HEK293 (cell line): Measurements from ENCODE around the gene TMEM145.
A peak's percentile ranks its signal among the peaks of the same experiment; 100 is the strongest.

Experiments
- CTCF ChIA-PET: fragments of 350-600 bp; formaldehyde crosslinking; extraction: SDS; loops from one replicate; lab custom pipeline; 2021; ENCODE audit warnings: antibody characterized with exemption; lab: Yijun Ruan, JAX
- POLR2A ChIA-PET: fragments of 300-600 bp; formaldehyde crosslinking; extraction: SDS; loops from one replicate; lab custom pipeline; 2020; ENCODE audit warnings: antibody characterized with exemption, inconsistent platforms; lab: Yijun Ruan, JAX
- H3K27ac ChIP-seq: fragments of 200-500 bp; sonication (Bioruptor generic); 2 replicates; pipeline ENCODE4 v1.5.1; 2014; ENCODE audit warnings: low read depth, low read length, control low read depth, inconsistent platforms; ENCODE audit errors: extremely low read depth
- H3K36me3 ChIP-seq, 2 experiments: fragments of 200-500 bp in 1 of 2; sonication (Bioruptor generic) in 1 of 2; 1 replicate in 1 of 2; 2 replicates in 1 of 2; pipeline ENCODE4 v1.5.1; 2014 to 2017; ENCODE audit warnings: inconsistent platforms in 2 of 2, low read length in 2 of 2; ENCODE audit not compliant: control insufficient read depth in 2 of 2, insufficient read depth in 1 of 2
- H3K4me1 ChIP-seq: fragments of 200-500 bp; sonication (Bioruptor generic); 2 replicates; pipeline ENCODE4 v1.5.1; 2014; ENCODE audit warnings: mild to moderate bottlenecking, low read length, inconsistent platforms; ENCODE audit not compliant: control insufficient read depth, insufficient read depth
- H3K4me3 ChIP-seq: 2 replicates; pipeline ENCODE4 v1.5.1; 2011; ENCODE audit warnings: low read depth, mild to moderate bottlenecking, control low read depth, low read length, moderate library complexity
- H3K9me3 ChIP-seq: fragments of 200-500 bp; sonication (Bioruptor generic); 2 replicates; pipeline ENCODE4 v1.5.1; 2014; ENCODE audit warnings: low read depth, low read length, inconsistent platforms; ENCODE audit not compliant: control insufficient read depth, insufficient read depth
- EGR2 ChIP-seq: fragments of 450-650 bp; formaldehyde crosslinking; IDR thresholded peaks from 2 replicates; pipeline ENCODE4 v1.5.1; 2016; ENCODE audit warnings: low read depth, missing biosample characterization, missing genetic modification characterization
- FEZF1 ChIP-seq: fragments of 450-650 bp; formaldehyde crosslinking; IDR thresholded peaks from 2 replicates; pipeline ENCODE4 v1.5.1; 2016; ENCODE audit warnings: missing biosample characterization, missing genetic modification characterization
- GLIS1 ChIP-seq: fragments of 450-650 bp; formaldehyde crosslinking; IDR thresholded peaks from 2 replicates; pipeline ENCODE4 v1.5.1; 2016; ENCODE audit warnings: missing biosample characterization, missing genetic modification characterization
- GLIS2 ChIP-seq: fragments of 450-650 bp; formaldehyde crosslinking; IDR thresholded peaks from 2 replicates; pipeline ENCODE4 v1.5.1; 2016; ENCODE audit warnings: missing biosample characterization, missing genetic modification characterization
- HOXC10 ChIP-seq: sonication (generic); formaldehyde crosslinking; IDR thresholded peaks from 2 replicates; pipeline ENCODE4 v1.8.1; 2023; ENCODE audit warnings: mild to moderate bottlenecking, missing genetic modification reagents
- IKZF3 ChIP-seq: fragments of 450-650 bp; IDR thresholded peaks from 2 replicates; pipeline ENCODE4 v1.5.0; 2018; ENCODE audit warnings: missing biosample characterization, mild to moderate bottlenecking, missing genetic modification characterization, moderate library complexity
- KLF1 ChIP-seq: fragments of 450-650 bp; formaldehyde crosslinking; IDR thresholded peaks from 2 replicates; pipeline ENCODE4 v1.5.1; 2016; ENCODE audit warnings: missing biosample characterization, missing genetic modification characterization
- KLF7 ChIP-seq: fragments of 450-650 bp; formaldehyde crosslinking; IDR thresholded peaks from 2 replicates; pipeline ENCODE4 v1.5.1; 2016; ENCODE audit warnings: missing biosample characterization, missing genetic modification characterization, borderline replicate concordance
- KLF8 ChIP-seq: fragments of 450-650 bp; formaldehyde crosslinking; IDR thresholded peaks from 2 replicates; pipeline ENCODE4 v1.5.1; 2016; ENCODE audit warnings: missing biosample characterization, missing genetic modification characterization
- SP2 ChIP-seq: fragments of 450-650 bp; formaldehyde crosslinking; IDR thresholded peaks from 2 replicates; pipeline ENCODE4 v1.5.1; 2016; ENCODE audit warnings: missing biosample characterization, missing genetic modification characterization
- SP3 ChIP-seq: fragments of 450-650 bp; formaldehyde crosslinking; IDR thresholded peaks from 2 replicates; pipeline ENCODE4 v1.5.1; 2016; ENCODE audit warnings: missing biosample characterization, missing genetic modification characterization
- SP7 ChIP-seq: fragments of 450-650 bp; formaldehyde crosslinking; IDR thresholded peaks from 2 replicates; pipeline ENCODE4 v1.5.1; 2016; ENCODE audit warnings: missing biosample characterization, missing genetic modification characterization
- ZBTB20 ChIP-seq: fragments of 450-650 bp; formaldehyde crosslinking; IDR thresholded peaks from 2 replicates; pipeline ENCODE4 v1.5.1; 2016; ENCODE audit warnings: missing biosample characterization, missing genetic modification characterization
- ZBTB7A ChIP-seq: fragments of 450-650 bp; formaldehyde crosslinking; IDR thresholded peaks from 2 replicates; pipeline ENCODE4 v1.5.1; 2016; ENCODE audit warnings: low read depth, missing biosample characterization, missing genetic modification characterization
- ZEB2 ChIP-seq: fragments of 450-650 bp; formaldehyde crosslinking; IDR thresholded peaks from 2 replicates; pipeline ENCODE4 v1.5.1; 2016; ENCODE audit warnings: missing biosample characterization, missing genetic modification characterization
- ZIC2 ChIP-seq: fragments of 450-650 bp; formaldehyde crosslinking; IDR thresholded peaks from 2 replicates; pipeline ENCODE4 v1.5.1; 2016; ENCODE audit warnings: missing biosample characterization, missing genetic modification characterization
- ZNF239 ChIP-seq: fragments of 450-650 bp; formaldehyde crosslinking; IDR thresholded peaks from 2 replicates; pipeline ENCODE4 v1.5.1; 2016; ENCODE audit warnings: missing biosample characterization, missing genetic modification characterization
- ZNF274 ChIP-seq, 2 experiments: fragments of 200-500 bp in 1 of 2; fragments of 450-650 bp in 1 of 2; sonication (Bioruptor generic) in 1 of 2; formaldehyde crosslinking in 1 of 2; IDR thresholded peaks; 2 replicates each; pipeline versions ENCODE4 v1.5.1 to v1.6.1; 2014 to 2016; ENCODE audit warnings: borderline replicate concordance in 1 of 2, inconsistent platforms in 1 of 2, low read length in 1 of 2, missing biosample characterization in 1 of 2, missing genetic modification characterization in 1 of 2
- ZNF311 ChIP-seq: fragments of 450-650 bp; formaldehyde crosslinking; IDR thresholded peaks from 2 replicates; pipeline ENCODE4 v1.5.1; 2017; ENCODE audit warnings: missing biosample characterization, missing genetic modification characterization, borderline replicate concordance
- ZNF341 ChIP-seq: fragments of 450-650 bp; formaldehyde crosslinking; IDR thresholded peaks from 2 replicates; pipeline ENCODE4; 2016; ENCODE audit warnings: low read depth, missing biosample characterization, missing genetic modification characterization
- ZNF350 ChIP-seq: fragments of 450-650 bp; formaldehyde crosslinking; IDR thresholded peaks from 2 replicates; pipeline ENCODE4 v1.5.0; 2017; ENCODE audit warnings: missing biosample characterization, mild to moderate bottlenecking, missing genetic modification characterization
- ZNF366 ChIP-seq: fragments of 450-650 bp; formaldehyde crosslinking; conservative IDR thresholded peaks from 2 replicates; pipeline ENCODE4 v1.5.1; 2016; ENCODE audit warnings: missing biosample characterization, missing genetic modification characterization
- ZNF394 ChIP-seq: fragments of 450-650 bp; formaldehyde crosslinking; IDR thresholded peaks from 2 replicates; pipeline ENCODE4 v1.5.1; 2016; ENCODE audit warnings: missing biosample characterization, missing genetic modification characterization, mild to moderate bottlenecking, moderate library complexity, borderline replicate concordance
- ZNF423 ChIP-seq: fragments of 450-650 bp; formaldehyde crosslinking; IDR thresholded peaks from 2 replicates; pipeline ENCODE4 v1.5.1; 2016; ENCODE audit warnings: missing biosample characterization, missing genetic modification characterization
- ZNF561 ChIP-seq: fragments of 450-650 bp; IDR thresholded peaks from 2 replicates; pipeline ENCODE4 v1.5.1; 2018; ENCODE audit warnings: missing biosample characterization, missing genetic modification characterization, borderline replicate concordance
- ZNF600 ChIP-seq: fragments of 450-650 bp; formaldehyde crosslinking; IDR thresholded peaks from 2 replicates; pipeline ENCODE4 v1.5.1; 2016; ENCODE audit warnings: missing biosample characterization, missing genetic modification characterization
- ZNF623 ChIP-seq: fragments of 450-650 bp; formaldehyde crosslinking; IDR thresholded peaks from 2 replicates; pipeline ENCODE4 v1.5.1; 2016; ENCODE audit warnings: missing biosample characterization, missing genetic modification characterization
- ZNF704 ChIP-seq: fragments of 450-650 bp; formaldehyde crosslinking; IDR thresholded peaks from 2 replicates; pipeline ENCODE4 v1.5.1; 2016; ENCODE audit warnings: missing biosample characterization, missing genetic modification characterization
- ZNF777 ChIP-seq: fragments of 450-650 bp; formaldehyde crosslinking; IDR thresholded peaks from 2 replicates; pipeline ENCODE4 v1.5.1; 2017; ENCODE audit warnings: missing biosample characterization, missing genetic modification characterization, borderline replicate concordance
- TF ChIP-seq, protein P1 (sequence below): fragments of 450-650 bp; formaldehyde crosslinking; IDR thresholded peaks from 2 replicates; pipeline ENCODE4 v1.5.1; 2017; ENCODE audit warnings: missing biosample characterization, mild to moderate bottlenecking, missing genetic modification characterization, moderate library complexity
- TF ChIP-seq, protein P2 (sequence below): fragments of 450-650 bp; formaldehyde crosslinking; IDR thresholded peaks from 2 replicates; pipeline ENCODE4 v1.5.1; 2016; ENCODE audit warnings: missing biosample characterization, missing genetic modification characterization
- TF ChIP-seq, protein P3 (sequence below): fragments of 450-650 bp; formaldehyde crosslinking; IDR thresholded peaks from 2 replicates; pipeline ENCODE4 v1.5.1; 2016; ENCODE audit warnings: missing biosample characterization, missing genetic modification characterization

TMEM145 gene

GRCh38 chr19:42281146-42281826 is 31.8 kb upstream of the TMEM145 start:
- Histone ChIP-seq H3K4me1 (peaks cover 56% of the 10 kb centered on the region), H3K36me3 (peaks cover 0 to 1% of the 10 kb centered on the region in 2 experiments; a peak in 1 of 3 replicates), H3K27ac (peak overlapping the region; percentile 89), H3K9me3 (no peaks in the 10 kb centered on the region), H3K4me3 (peak overlapping the region; percentile 23)
- ChIA-PET CTCF (interaction anchor here (0.6 to 7.5 kb wide), 9 partner anchors 11 to 166 kb away, joined by 3 to 276 read pairs (median 4); partner anchors contain the start of genes CIC and GSK3A), POLR2A (interaction anchor here (0.7 to 12.3 kb wide), 7 partner anchors 12 to 322 kb away, joined by 3 to 242 read pairs (median 4); partner anchors contain the start of genes GSK3A and RABAC1)
- TF ChIP-seq GLIS2: peak; percentile 88
- peak; percentile 79 for TF ChIP-seq ZNF600 (tag by site-specific recombination)
- TF ChIP-seq SP3: peak; percentile 57
- 0 out of 2 replicates have a peak, but pooled peaks have one; percentile 89 for TF ChIP-seq SP7 (tag by site-specific recombination)
- TF ChIP-seq, protein P1, sequence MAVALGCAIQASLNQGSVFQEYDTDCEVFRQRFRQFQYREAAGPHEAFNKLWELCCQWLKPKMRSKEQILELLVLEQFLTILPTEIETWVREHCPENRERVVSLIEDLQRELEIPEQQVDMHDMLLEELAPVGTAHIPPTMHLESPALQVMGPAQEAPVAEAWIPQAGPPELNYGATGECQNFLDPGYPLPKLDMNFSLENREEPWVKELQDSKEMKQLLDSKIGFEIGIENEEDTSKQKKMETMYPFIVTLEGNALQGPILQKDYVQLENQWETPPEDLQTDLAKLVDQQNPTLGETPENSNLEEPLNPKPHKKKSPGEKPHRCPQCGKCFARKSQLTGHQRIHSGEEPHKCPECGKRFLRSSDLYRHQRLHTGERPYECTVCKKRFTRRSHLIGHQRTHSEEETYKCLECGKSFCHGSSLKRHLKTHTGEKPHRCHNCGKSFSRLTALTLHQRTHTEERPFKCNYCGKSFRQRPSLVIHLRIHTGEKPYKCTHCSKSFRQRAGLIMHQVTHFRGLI (tag by site-specific recombination): 0 out of 2 replicates have a peak, but pooled peaks have one; percentile 22
- TF ChIP-seq ZNF704 (tag by site-specific recombination): no peak
- TF ChIP-seq ZNF623: no peak
- TF ChIP-seq ZBTB7A (tag by site-specific recombination): no peak
- TF ChIP-seq, protein P2, sequence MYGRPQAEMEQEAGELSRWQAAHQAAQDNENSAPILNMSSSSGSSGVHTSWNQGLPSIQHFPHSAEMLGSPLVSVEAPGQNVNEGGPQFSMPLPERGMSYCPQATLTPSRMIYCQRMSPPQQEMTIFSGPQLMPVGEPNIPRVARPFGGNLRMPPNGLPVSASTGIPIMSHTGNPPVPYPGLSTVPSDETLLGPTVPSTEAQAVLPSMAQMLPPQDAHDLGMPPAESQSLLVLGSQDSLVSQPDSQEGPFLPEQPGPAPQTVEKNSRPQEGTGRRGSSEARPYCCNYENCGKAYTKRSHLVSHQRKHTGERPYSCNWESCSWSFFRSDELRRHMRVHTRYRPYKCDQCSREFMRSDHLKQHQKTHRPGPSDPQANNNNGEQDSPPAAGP (tag by site-specific recombination): peak; percentile 91
- TF ChIP-seq ZNF350: no peak
- TF ChIP-seq KLF7 (tag by site-specific recombination): peak; percentile 99; the same call in 1 of the 2 replicates
- TF ChIP-seq ZNF561: no peak
- peak; percentile 93 for TF ChIP-seq ZNF341
- TF ChIP-seq KLF8 (tag by site-specific recombination): peak; percentile 62
- TF ChIP-seq SP2 (tag by site-specific recombination): peak; percentile 55
- no peak for TF ChIP-seq ZNF274 (IDR thresholded peaks at IDR 0.05; ENCODE audit: low read length)
- TF ChIP-seq ZNF274 (tag by site-specific recombination; IDR thresholded peaks at IDR 0.05; ENCODE audit: borderline replicate concordance): no peak
- TF ChIP-seq ZIC2: peak; percentile 96
- TF ChIP-seq HOXC10 (CRISPR knock-in tag): no peak
- TF ChIP-seq KLF1: peak; percentile 98
- 0 out of 2 replicates have a peak, but pooled peaks have one; percentile 4 for TF ChIP-seq EGR2 (tag by site-specific recombination)
- TF ChIP-seq ZNF423: 0 out of 2 replicates have a peak, but pooled peaks have one; percentile 32
- TF ChIP-seq, protein P3, sequence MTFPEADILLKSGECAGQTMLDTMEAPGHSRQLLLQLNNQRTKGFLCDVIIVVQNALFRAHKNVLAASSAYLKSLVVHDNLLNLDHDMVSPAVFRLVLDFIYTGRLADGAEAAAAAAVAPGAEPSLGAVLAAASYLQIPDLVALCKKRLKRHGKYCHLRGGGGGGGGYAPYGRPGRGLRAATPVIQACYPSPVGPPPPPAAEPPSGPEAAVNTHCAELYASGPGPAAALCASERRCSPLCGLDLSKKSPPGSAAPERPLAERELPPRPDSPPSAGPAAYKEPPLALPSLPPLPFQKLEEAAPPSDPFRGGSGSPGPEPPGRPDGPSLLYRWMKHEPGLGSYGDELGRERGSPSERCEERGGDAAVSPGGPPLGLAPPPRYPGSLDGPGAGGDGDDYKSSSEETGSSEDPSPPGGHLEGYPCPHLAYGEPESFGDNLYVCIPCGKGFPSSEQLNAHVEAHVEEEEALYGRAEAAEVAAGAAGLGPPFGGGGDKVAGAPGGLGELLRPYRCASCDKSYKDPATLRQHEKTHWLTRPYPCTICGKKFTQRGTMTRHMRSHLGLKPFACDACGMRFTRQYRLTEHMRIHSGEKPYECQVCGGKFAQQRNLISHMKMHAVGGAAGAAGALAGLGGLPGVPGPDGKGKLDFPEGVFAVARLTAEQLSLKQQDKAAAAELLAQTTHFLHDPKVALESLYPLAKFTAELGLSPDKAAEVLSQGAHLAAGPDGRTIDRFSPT: peak; percentile 80
- TF ChIP-seq ZBTB20 (tag by site-specific recombination): peak; percentile 89; the same call in 1 of the 2 replicates
- TF ChIP-seq ZNF311 (tag by site-specific recombination): no peak
- peak; percentile 71 for TF ChIP-seq IKZF3 (tag by site-specific recombination)
- peak; percentile 94 for TF ChIP-seq GLIS1 (tag by site-specific recombination)
- TF ChIP-seq ZEB2 (tag by site-specific recombination): peak; percentile 60; the same call in 1 of the 2 replicates
- 0 out of 2 replicates have a peak, but pooled peaks have one; percentile 13 for TF ChIP-seq ZNF394 (tag by site-specific recombination)
- TF ChIP-seq ZNF366 (tag by site-specific recombination): peak; percentile 69
- TF ChIP-seq FEZF1 (tag by site-specific recombination): 0 out of 2 replicates have a peak, but pooled peaks have one; percentile 10
- TF ChIP-seq ZNF777: 0 out of 2 replicates have a peak, but pooled peaks have one; percentile 7
- TF ChIP-seq ZNF239: peak; percentile 94
